Bronchial epithelial cell (primary cell): Measurements from ENCODE around the gene FAM117B. TPM values are rescaled to one million over a fixed set of nuclear protein-coding genes. Genes with fewer than 3 reads are reported as not detected.

Source experiments
- DNase-seq: peaks from one replicate; pipeline ENCODE4 v3.0.0-alpha.2; 2010; ENCODE audit warnings: low read depth
- FAIRE-seq: peaks from 2 replicates; lab custom pipeline; 2011; peaks lifted over from hg19 to GRCh38; lab: Jason Lieb, UNC
- H3K27me3 ChIP-seq: 2 replicates; pipeline ENCODE4 v1.5.1; 2011; ENCODE audit warnings: low read length; ENCODE audit not compliant: control insufficient read depth, insufficient read depth
- H3K36me3 ChIP-seq: 2 replicates; pipeline ENCODE4 v1.5.1; 2011; ENCODE audit warnings: low read length; ENCODE audit not compliant: control insufficient read depth, insufficient read depth
- H3K4me3 ChIP-seq: 2 replicates; pipeline ENCODE4 v1.5.1; 2011; ENCODE audit warnings: mild to moderate bottlenecking, low read depth, low read length, control low read depth
- CTCF ChIP-seq: IDR thresholded peaks from 2 replicates; pipeline ENCODE4 v1.5.1; 2011; ENCODE audit warnings: mild to moderate bottlenecking, moderate library complexity, low read length, control low read depth, inconsistent platforms; ENCODE audit not compliant: insufficient read depth, severe bottlenecking
- total RNA-seq: library from RNA; depleted of rRNA; stranded (reverse); fragments of >200 nt; gene quantifications from 2 replicates; pipeline ENCODE4 v1.2.1, GENCODE V29; 2014

Gene FAM117B
- total RNA-seq, 1 donor from 2014 or later, result 2.6 TPM

- no peaks in the 10 kb centered on the region for H3K36me3 ChIP-seq
- no peaks in the 10 kb centered on the region for H3K27me3 ChIP-seq
- TF ChIP-seq CTCF, result no peak
- FAIRE-seq (no peak), DNase-seq (no peak)
- H3K4me3 ChIP-seq, result no peak overlapping the region
Observed at GRCh38 chr2:202773301-202773973, 138.7 kb downstream of the FAM117B start.

- no peak overlapping the region for H3K4me3 ChIP-seq
- H3K27me3 ChIP-seq, result no peaks in the 10 kb centered on the region
- FAIRE-seq (no peak), DNase-seq (no peak)
- no peak for TF ChIP-seq CTCF
- no peaks in the 10 kb centered on the region for H3K36me3 ChIP-seq
Observed at GRCh38 chr2:202774104-202774503, 139.3 kb downstream of the FAM117B start.

GRCh38 chr2:202778217-202778616, 143.4 kb downstream of the FAM117B start:
- FAIRE-seq (no peak), DNase-seq (no peak)
- TF ChIP-seq CTCF, result no peak
- no peak overlapping the region for H3K4me3 ChIP-seq
- no peaks in the 10 kb centered on the region for H3K36me3 ChIP-seq
- no peaks in the 10 kb centered on the region for H3K27me3 ChIP-seq

GRCh38 chr2:202780514-202781021, 145.8 kb downstream of the FAM117B start:
- Histone ChIP-seq H3K4me3 (no peak overlapping the region), H3K36me3 (no peaks in the 10 kb centered on the region), H3K27me3 (no peaks in the 10 kb centered on the region)
- TF ChIP-seq CTCF, result no peak
- peak; percentile 86 for FAIRE-seq
- peak; percentile 100 for DNase-seq

- Histone ChIP-seq H3K4me3 (no peak overlapping the region), H3K36me3 (no peaks in the 10 kb centered on the region), H3K27me3 (no peaks in the 10 kb centered on the region)
- TF ChIP-seq CTCF, result no peak
- DNase-seq (no peak), FAIRE-seq (no peak)
Observed at GRCh38 chr2:202782940-202783558, 148.3 kb downstream of the FAM117B start.
